Fibroblast of mammary gland (primary cell): Measurements from ENCODE around the gene LPP.

Experiments used
- DNase-seq: peaks from one replicate; pipeline ENCODE4 v3.0.0-alpha.2; 2010; ENCODE audit warnings: low read depth
- H3K4me3 ChIP-seq: 2 replicates; pipeline ENCODE4 v1.5.1; 2011; ENCODE audit warnings: low read depth, mild to moderate bottlenecking, low read length, moderate library complexity; ENCODE audit not compliant: control insufficient read depth
- TF ChIP-seq, protein P1 (sequence below): conservative IDR thresholded peaks from 2 replicates; pipeline ENCODE4 v1.5.1; 2011; ENCODE audit warnings: low read depth, low read length, inconsistent platforms; ENCODE audit not compliant: control insufficient read depth, insufficient read depth

Gene LPP

DNA sequence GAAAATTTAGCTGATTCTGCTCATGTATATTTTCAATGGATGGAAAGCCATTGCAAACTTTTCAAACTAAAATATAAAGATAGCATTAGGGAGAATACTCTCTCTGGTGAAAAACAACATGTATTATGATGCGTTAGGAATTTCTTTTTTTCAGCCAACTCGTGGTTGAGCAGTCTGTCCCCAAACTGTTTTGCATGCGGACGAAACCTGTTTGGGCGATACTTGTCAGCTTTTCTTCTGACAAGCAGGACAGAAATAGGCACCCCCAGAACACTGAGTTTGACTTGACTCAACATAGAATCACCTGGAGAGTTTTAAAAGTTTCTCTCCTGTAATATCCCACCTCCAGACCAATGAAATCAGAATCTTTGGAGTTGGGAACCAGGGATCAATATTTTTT lies 600.3 kb downstream of the LPP start:
- TF ChIP-seq, protein P1, sequence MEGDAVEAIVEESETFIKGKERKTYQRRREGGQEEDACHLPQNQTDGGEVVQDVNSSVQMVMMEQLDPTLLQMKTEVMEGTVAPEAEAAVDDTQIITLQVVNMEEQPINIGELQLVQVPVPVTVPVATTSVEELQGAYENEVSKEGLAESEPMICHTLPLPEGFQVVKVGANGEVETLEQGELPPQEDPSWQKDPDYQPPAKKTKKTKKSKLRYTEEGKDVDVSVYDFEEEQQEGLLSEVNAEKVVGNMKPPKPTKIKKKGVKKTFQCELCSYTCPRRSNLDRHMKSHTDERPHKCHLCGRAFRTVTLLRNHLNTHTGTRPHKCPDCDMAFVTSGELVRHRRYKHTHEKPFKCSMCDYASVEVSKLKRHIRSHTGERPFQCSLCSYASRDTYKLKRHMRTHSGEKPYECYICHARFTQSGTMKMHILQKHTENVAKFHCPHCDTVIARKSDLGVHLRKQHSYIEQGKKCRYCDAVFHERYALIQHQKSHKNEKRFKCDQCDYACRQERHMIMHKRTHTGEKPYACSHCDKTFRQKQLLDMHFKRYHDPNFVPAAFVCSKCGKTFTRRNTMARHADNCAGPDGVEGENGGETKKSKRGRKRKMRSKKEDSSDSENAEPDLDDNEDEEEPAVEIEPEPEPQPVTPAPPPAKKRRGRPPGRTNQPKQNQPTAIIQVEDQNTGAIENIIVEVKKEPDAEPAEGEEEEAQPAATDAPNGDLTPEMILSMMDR, result no peak
- DNase-seq, result no peak
- H3K4me3 ChIP-seq, result no peak overlapping the region

DNA sequence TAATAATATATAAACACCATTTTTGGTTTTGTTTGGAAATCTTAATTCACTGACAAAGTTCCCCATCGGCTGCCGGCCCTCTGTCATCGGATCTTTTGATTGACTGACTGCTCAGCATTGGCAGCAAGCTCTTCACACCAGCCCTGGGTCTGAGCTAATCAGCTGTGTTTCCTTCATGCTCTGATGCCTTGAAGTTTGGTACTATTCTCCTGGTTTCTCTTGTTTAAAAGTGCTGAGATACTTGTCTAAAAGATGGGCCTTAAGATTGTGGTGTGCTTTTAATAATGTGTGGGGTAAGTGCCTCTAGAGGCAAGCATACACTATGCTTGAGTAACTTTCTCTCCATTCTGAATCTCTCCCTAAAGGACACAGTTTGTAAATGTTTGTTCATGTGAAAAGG lies 602.3 kb downstream of the LPP start:
- TF ChIP-seq, protein P1, result no peak
- DNase-seq, result no peak
- H3K4me3 ChIP-seq, result no peak overlapping the region

DNA sequence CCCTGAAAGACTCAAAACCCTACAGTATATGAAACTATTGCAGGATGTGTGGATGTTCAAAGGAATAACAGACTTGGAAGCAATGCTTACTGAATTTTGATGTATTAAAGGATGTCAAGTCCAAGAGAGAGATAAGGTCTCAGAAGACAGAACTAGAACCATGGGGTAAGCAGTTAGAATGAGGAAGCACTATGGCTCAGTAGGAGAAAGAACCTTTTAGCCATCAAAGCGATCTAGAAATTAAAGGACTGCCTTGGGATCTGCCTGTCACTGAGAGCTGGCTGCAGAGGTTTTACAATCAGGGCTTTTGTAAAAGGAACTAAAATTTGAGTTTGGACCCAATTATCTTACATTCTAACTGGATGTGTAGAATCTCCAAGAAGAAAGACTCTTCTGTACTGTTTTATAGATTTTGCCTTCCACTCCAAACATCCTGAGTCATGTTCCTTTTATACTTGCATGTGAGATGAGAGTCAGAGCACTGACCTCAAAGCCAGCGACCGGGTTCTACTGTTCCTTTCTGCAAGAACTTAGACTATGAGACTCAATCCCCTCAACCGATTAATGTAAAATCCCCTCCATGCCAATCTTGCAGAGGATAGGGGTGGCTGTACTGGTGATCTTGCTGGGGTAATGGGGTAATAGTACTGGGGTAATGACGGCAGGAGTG lies 605.5 kb downstream of the LPP start:
- H3K4me3 ChIP-seq, result no peak overlapping the region
- no peak for DNase-seq
- TF ChIP-seq, protein P1, result no peak

DNA sequence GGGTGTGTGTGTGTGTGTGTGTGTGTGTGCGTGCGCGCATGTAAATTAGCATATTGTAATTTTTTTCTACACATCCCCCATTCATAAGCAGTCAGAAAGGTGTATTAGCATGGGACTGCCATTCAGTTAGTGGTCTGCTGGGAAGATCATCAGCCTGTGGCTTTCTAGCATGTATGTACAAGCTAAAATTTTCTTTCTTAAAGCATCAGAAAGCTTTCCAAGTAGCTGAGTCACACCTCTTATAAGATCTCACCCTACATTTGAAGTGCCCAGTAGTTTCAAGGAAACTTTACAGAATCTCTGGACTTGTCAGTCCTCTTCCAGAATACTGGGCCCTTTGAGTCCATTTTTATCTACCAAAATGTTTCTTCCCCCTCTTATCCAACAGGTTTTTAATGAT lies 606.5 kb downstream of the LPP start:
- DNase-seq, result peak; percentile 49
- no peak overlapping the region for H3K4me3 ChIP-seq
- TF ChIP-seq, protein P1, result no peak

DNA sequence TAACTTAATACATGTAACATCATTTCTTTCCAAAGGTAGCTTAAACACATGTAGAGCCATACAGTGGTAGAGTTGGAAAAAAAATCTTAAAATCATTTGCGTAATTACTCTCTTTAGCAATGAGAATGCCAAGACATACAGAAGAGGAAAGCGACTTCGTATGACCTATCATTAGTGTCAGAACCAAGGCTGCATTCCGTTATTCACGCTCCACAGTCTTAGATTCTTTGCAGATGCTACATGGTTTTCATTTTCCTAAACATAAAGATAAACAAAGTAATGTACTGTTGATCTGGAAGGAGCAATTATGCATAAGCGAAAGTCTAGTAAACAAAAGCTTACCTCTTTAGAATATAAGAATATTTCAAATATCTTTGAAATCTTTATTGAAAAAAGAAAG lies 607.5 kb downstream of the LPP start:
- no peak for DNase-seq
- H3K4me3 ChIP-seq, result no peak overlapping the region
- TF ChIP-seq, protein P1, result no peak

DNA sequence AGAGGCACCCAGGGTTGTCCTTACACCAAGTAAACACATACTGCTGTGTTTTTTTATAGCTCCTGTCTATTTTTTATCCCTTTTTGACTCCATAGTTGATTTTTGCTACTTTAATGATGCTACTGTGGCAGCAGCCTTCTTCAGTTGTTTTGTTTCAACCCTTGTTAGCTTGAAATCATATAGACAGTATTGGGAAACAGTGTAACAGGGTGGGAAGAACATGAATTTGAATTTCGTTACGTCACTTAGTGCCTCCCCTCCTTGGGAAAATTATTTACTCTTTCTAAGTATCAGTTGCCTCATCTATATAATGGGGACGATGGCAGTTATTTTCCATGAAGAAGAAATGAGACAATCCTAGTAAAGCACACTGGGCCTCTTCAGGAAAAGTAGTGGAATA lies 608.0 kb downstream of the LPP start:
- DNase-seq, result no peak
- TF ChIP-seq, protein P1, result no peak
- no peak overlapping the region for H3K4me3 ChIP-seq

DNA sequence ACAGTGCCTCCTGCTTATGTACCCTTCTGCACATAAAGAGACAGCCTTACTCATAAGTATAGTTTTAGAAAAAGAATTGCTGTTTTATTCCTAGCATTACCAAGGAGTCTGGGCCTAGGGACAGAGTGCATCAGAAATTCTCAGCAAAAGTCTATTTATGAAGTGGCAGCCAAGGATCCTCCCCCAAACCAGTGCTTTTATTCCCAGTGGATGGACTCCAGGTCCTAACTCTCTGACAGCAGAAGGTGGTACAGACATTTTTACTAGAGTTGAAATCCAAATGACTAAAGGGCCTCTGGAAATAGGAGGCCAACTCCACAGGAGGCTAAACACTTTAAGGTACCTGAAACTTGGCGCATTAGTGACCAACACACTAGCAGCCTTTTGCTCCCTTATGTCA lies 610.7 kb downstream of the LPP start:
- no peak for DNase-seq
- TF ChIP-seq, protein P1, result no peak
- no peak overlapping the region for H3K4me3 ChIP-seq
